IMR-90 (cell line): ENCODE data around the gene MAT1A. TPM values are rescaled to one million over a fixed set of nuclear protein-coding genes. Genes with fewer than 3 reads are reported as not detected.

Experiments
- ATAC-seq: fragments of 200-7000 bp; cut with Tn5 transposase; 2 replicates; pipeline ENCODE4 v1.9.1; 2020; ENCODE audit warnings: low read depth, mild to moderate bottlenecking, moderate library complexity
- BruUV-seq: library from RNA; stranded (reverse); fragments of 400-500 nt; replicated peaks from 2 replicates; lab custom pipeline; 2021; lab: Mats Ljungman, UMichigan
- CTCF ChIA-PET: fragments of 300-600 bp; formaldehyde crosslinking; extraction: SDS; loops from one replicate; lab custom pipeline; 2021; ENCODE audit warnings: antibody characterized with exemption; lab: Yijun Ruan, JAX
- POLR2A ChIA-PET: fragments of 300-600 bp; sonication (Branson Sonifier 250); formaldehyde crosslinking; loops from one replicate; lab custom pipeline; 2022; ENCODE audit warnings: antibody characterized with exemption; ENCODE audit not compliant: unreplicated experiment; lab: Charles Lee
- DNase-seq: peaks from one replicate; pipeline ENCODE4 v3.0.0; 2013
- H2AFZ ChIP-seq: replicated peaks from 2 replicates; pipeline ENCODE3; 2013; ENCODE audit warnings: low read length, mild to moderate bottlenecking; ENCODE audit not compliant: poor library complexity
- H2AK5ac ChIP-seq: 2 replicates; pipeline ENCODE4 v1.6.1; 2013; ENCODE audit warnings: low read depth, low read length, inconsistent platforms
- H2AK9ac ChIP-seq: replicated peaks from 2 replicates; pipeline ENCODE3; 2013; ENCODE audit warnings: mild to moderate bottlenecking, low read depth, low read length, moderate library complexity; ENCODE audit not compliant: poor library complexity
- H2BK120ac ChIP-seq: 2 replicates; pipeline ENCODE4 v1.6.1; 2013; ENCODE audit warnings: low read depth, low read length, inconsistent platforms
- H2BK15ac ChIP-seq: 3 replicates; pipeline ENCODE4 v1.6.1; 2013; ENCODE audit warnings: low read depth, low read length, inconsistent platforms
- H2BK20ac ChIP-seq: 2 replicates; pipeline ENCODE4 v1.6.1; 2013; ENCODE audit warnings: low read depth, mild to moderate bottlenecking, inconsistent platforms, low read length, moderate library complexity
- H2BK5ac ChIP-seq: 2 replicates; pipeline ENCODE4 v1.6.1; 2013; ENCODE audit warnings: mild to moderate bottlenecking, low read depth, low read length, inconsistent platforms; ENCODE audit not compliant: poor library complexity, severe bottlenecking
- H3K14ac ChIP-seq: replicated peaks from 2 replicates; pipeline ENCODE4 v1.6.1; 2013; ENCODE audit warnings: low read depth, low read length, inconsistent platforms
- H3K18ac ChIP-seq: 2 replicates; pipeline ENCODE4 v1.6.1; 2013; ENCODE audit warnings: low read depth, low read length, control low read depth
- H3K23ac ChIP-seq: 2 replicates; pipeline ENCODE4 v1.6.1; 2013; ENCODE audit warnings: low read depth, low read length, inconsistent platforms
- H3K27ac ChIP-seq: 2 replicates; pipeline ENCODE4 v1.5.1; 2013; ENCODE audit warnings: mild to moderate bottlenecking, control low read depth, low read length; ENCODE audit not compliant: insufficient read depth
- H3K27me3 ChIP-seq: 2 replicates; pipeline ENCODE4 v1.6.1; 2013; ENCODE audit warnings: low read length; ENCODE audit not compliant: control insufficient read depth, insufficient read depth
- H3K36me3 ChIP-seq: 2 replicates; pipeline ENCODE4 v1.6.1; 2013; ENCODE audit warnings: low read length, mixed read lengths; ENCODE audit not compliant: control insufficient read depth, insufficient read depth
- H3K4ac ChIP-seq: 2 replicates; pipeline ENCODE4 v1.6.1; 2013; ENCODE audit warnings: low read depth, low read length, inconsistent platforms
- H3K4me1 ChIP-seq: 2 replicates; pipeline ENCODE4 v1.6.1; 2013; ENCODE audit warnings: low read length, mixed read lengths; ENCODE audit not compliant: control insufficient read depth, insufficient read depth
- H3K4me2 ChIP-seq: 2 replicates; pipeline ENCODE4 v1.6.1; 2013; ENCODE audit warnings: low read depth, mild to moderate bottlenecking, control low read depth, low read length, moderate library complexity
- H3K4me3 ChIP-seq: 2 replicates; pipeline ENCODE4 v1.5.1; 2013; ENCODE audit warnings: low read depth, mild to moderate bottlenecking, control low read depth, low read length, moderate library complexity; ENCODE audit not compliant: insufficient read depth
- H3K56ac ChIP-seq: 2 replicates; pipeline ENCODE4 v1.6.1; 2013; ENCODE audit warnings: low read length, inconsistent platforms; ENCODE audit not compliant: insufficient read depth; ENCODE audit errors: extremely low read depth
- H3K79me1 ChIP-seq, 2 experiments: 2 replicates each; pipeline ENCODE4 v1.6.1; 2013; ENCODE audit warnings: low read length in 2 of 2, inconsistent platforms in 1 of 2, low read depth in 1 of 2
- H3K9ac ChIP-seq: 2 replicates; pipeline ENCODE4 v1.6.1; 2013; ENCODE audit warnings: low read depth, low read length, control low read depth
- H3K9me1 ChIP-seq: 2 replicates; pipeline ENCODE4 v1.6.1; 2013; ENCODE audit warnings: low read length, inconsistent platforms; ENCODE audit not compliant: insufficient read depth
- H3K9me3 ChIP-seq: 2 replicates; pipeline ENCODE4 v1.6.1; 2013; ENCODE audit warnings: low read length; ENCODE audit not compliant: control insufficient read depth, insufficient read depth
- H4K20me1 ChIP-seq: 2 replicates; pipeline ENCODE4 v1.6.1; 2013; ENCODE audit warnings: low read length, inconsistent platforms; ENCODE audit not compliant: insufficient read depth
- H4K5ac ChIP-seq: 2 replicates; pipeline ENCODE4 v1.6.1; 2013; ENCODE audit warnings: mild to moderate bottlenecking, low read depth, low read length, control low read depth
- H4K8ac ChIP-seq, 2 experiments: 2 replicates each; pipeline ENCODE4 v1.6.1; 2013; ENCODE audit warnings: low read depth in 2 of 2, low read length in 2 of 2, control low read depth in 1 of 2, inconsistent platforms in 1 of 2
- H4K91ac ChIP-seq: 2 replicates; pipeline ENCODE4 v1.6.1; 2013; ENCODE audit warnings: low read depth, low read length, inconsistent platforms; ENCODE audit not compliant: insufficient read depth
- BHLHE40 ChIP-seq: fragments of 150-350 bp; IDR thresholded peaks from 2 replicates; pipeline ENCODE4 v1.6.1; 2016; ENCODE audit warnings: mild to moderate bottlenecking, low read depth, low read length
- CEBPB ChIP-seq: IDR thresholded peaks from 2 replicates; pipeline ENCODE4 v1.6.1; 2012; ENCODE audit warnings: low read depth, low read length, improper control_type of control experiment
- CHD1 ChIP-seq: IDR thresholded peaks from 2 replicates; pipeline ENCODE4 v1.6.1; 2012; ENCODE audit warnings: low read depth, low read length, improper control_type of control experiment
- CTCF ChIP-seq: conservative IDR thresholded peaks from 2 replicates; pipeline ENCODE4 v1.5.1; 2012; ENCODE audit warnings: mild to moderate bottlenecking, low read depth, low read length, improper control_type of control experiment
- ELK1 ChIP-seq: fragments of 150-350 bp; IDR thresholded peaks from 2 replicates; pipeline ENCODE4 v1.6.1; 2016; ENCODE audit warnings: low read depth, mild to moderate bottlenecking, low read length, moderate library complexity, borderline replicate concordance
- FOS ChIP-seq: fragments of 150-350 bp; IDR thresholded peaks from 2 replicates; pipeline ENCODE4 v1.6.1; 2016; ENCODE audit warnings: low read depth, low read length
- MAFK ChIP-seq: IDR thresholded peaks from 2 replicates; pipeline ENCODE4 v1.6.1; 2012; ENCODE audit warnings: low read depth, low read length, improper control_type of control experiment
- MAZ ChIP-seq: IDR thresholded peaks from 2 replicates; pipeline ENCODE4 v1.6.1; 2012; ENCODE audit warnings: low read depth, mild to moderate bottlenecking, low read length, improper control_type of control experiment, moderate library complexity, borderline replicate concordance
- MXI1 ChIP-seq: IDR thresholded peaks from 2 replicates; pipeline ENCODE4 v1.6.1; 2012; ENCODE audit warnings: low read depth, mild to moderate bottlenecking, low read length, moderate library complexity, borderline replicate concordance
- NFE2L2 ChIP-seq: fragments of 150-350 bp; IDR thresholded peaks from 2 replicates; pipeline ENCODE4 v1.6.1; 2016; ENCODE audit warnings: low read depth, mild to moderate bottlenecking, low read length
- POLR2A ChIP-seq: IDR thresholded peaks from 2 replicates; pipeline ENCODE4 v1.6.1; 2012; ENCODE audit warnings: mild to moderate bottlenecking, low read depth, low read length
- RAD21 ChIP-seq: IDR thresholded peaks from 2 replicates; pipeline ENCODE4 v1.6.1; 2012; ENCODE audit warnings: low read length, improper control_type of control experiment
- RCOR1 ChIP-seq: IDR thresholded peaks from 2 replicates; pipeline ENCODE4 v1.6.1; 2012; ENCODE audit warnings: mild to moderate bottlenecking, low read length, improper control_type of control experiment; ENCODE audit not compliant: insufficient replicate concordance
- RFX5 ChIP-seq: IDR thresholded peaks from 2 replicates; pipeline ENCODE4 v1.8.0; 2012; ENCODE audit warnings: low read depth, mild to moderate bottlenecking, low read length, moderate library complexity
- SMC3 ChIP-seq: fragments of 150-350 bp; IDR thresholded peaks from 2 replicates; pipeline ENCODE4 v1.6.1; 2016; ENCODE audit warnings: low read depth, mild to moderate bottlenecking, antibody characterized with exemption, low read length, moderate library complexity
- WGBS, 2 experiments: methylation state at CpG; one replicate each; pipeline versions ENCODE4 v1.1.5 to v1.1.7; 2013; ENCODE audit warnings: missing lambda C conversion rate in 2 of 2; ENCODE audit not compliant: insufficient read length in 1 of 2; ENCODE audit errors: extremely low coverage in 2 of 2; 5-methylcytosine and 5-hydroxymethylcytosine counted together
- dilution Hi-C: fragments of 300-500 bp; cut with HindIII; formaldehyde crosslinking; loops from one replicate; pipeline ENCODE4 v1.14.3; 2018; ENCODE audit warnings: low sequenced_read_pairs; ENCODE audit not compliant: unreplicated experiment
- in situ Hi-C: fragments of 300-500 bp; cut with MboI; formaldehyde crosslinking; loops from 3 replicates; pipeline ENCODE4 v1.14.3; 2019; ENCODE audit warnings: low sequenced_read_pairs, inconsistent platforms, mixed read lengths
- intact Hi-C: fragments of 100-400 bp; cut with micrococcal nuclease; formaldehyde crosslinking; loops from 2 replicates; pipeline ENCODE4 v1.10.0; 2022
- polyA plus RNA-seq, 3 experiments: library from polyadenylated mRNA; depleted of rRNA; stranded (reverse); fragments of >200 nt; gene quantifications; 2 replicates each; pipeline ENCODE4 v1.2.3, GENCODE V29; 2012; ENCODE audit warnings: low replicate concordance in 1 of 3
- total RNA-seq: library from RNA; depleted of rRNA; stranded (reverse); fragments of >200 nt; gene quantifications from 2 replicates; pipeline ENCODE4 v1.2.3, GENCODE V29; 2012
- TF ChIP-seq, protein P1 (sequence below): fragments of 150-350 bp; IDR thresholded peaks from 2 replicates; pipeline ENCODE4 v1.6.1; 2017; ENCODE audit warnings: mild to moderate bottlenecking, antibody characterized with exemption, low read length, low read depth

MAT1A gene
- total and polyA plus RNA-seq, 2 of the 4 experiments (the other 2 are of a cell fraction), result not detected

DNA sequence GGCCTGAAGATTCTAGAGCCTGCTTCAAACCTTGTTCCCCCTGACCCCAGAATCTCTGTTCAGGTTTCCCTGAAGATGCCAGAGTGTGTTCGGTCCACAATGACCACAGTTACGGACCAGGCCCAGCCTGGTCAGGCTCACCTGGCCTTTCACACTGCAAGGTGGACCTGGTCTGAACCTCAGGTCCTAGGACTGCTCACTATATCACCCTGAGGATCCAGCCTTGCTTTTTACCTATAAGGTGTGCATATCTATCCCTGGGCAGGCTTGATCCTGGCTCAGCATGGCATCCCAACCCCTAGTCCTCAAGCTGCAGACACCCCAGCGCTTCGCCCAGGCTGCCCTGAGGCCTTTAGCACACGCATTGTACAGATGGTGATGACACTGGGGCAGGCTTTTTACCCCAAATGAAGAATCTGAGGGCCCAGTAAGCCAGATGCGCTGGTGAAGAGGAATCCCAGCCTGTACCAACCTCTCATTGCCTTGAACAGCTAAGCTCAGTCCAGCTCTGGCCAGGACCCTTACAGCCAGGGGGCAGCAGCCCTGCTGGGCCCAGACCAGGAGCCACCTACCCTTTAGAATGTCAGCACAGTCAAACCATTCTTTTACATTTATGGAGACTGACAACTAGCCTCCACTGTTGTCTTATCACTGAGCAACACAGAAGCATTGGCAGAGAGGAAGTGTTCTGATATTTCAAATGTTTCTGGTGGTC lies 28.0 kb downstream of the MAT1A start:
- Histone ChIP-seq H2AK9ac (no peak overlapping the region), H3K9me1 (no peaks in the 10 kb centered on the region), H4K91ac (no peak overlapping the region), H4K8ac (no peak overlapping the region), H2AFZ (no peak overlapping the region), H3K4ac (no peak overlapping the region), H3K4me3 (no peak overlapping the region), H2AK5ac (no peak overlapping the region), H2BK120ac (no peak overlapping the region), H3K27ac (no peak overlapping the region), H4K5ac (no peak overlapping the region), H3K9ac (no peak overlapping the region), H3K4me1 (no peaks in the 10 kb centered on the region), H3K56ac (no peak overlapping the region), H3K9me3 (no peaks in the 10 kb centered on the region), H3K36me3 (no peaks in the 10 kb centered on the region), H2BK20ac (no peak overlapping the region), H2BK15ac (no peak overlapping the region), H3K14ac (no peak overlapping the region), H3K4me2 (no peak overlapping the region), H3K23ac (no peak overlapping the region), H3K27me3 (peaks cover 15% of the 10 kb centered on the region; the same call in 1 of the 2 replicates), H2BK5ac (no peak overlapping the region), H3K18ac (no peak overlapping the region), H4K20me1 (no peaks in the 10 kb centered on the region), H3K79me1 (no peaks in the 10 kb centered on the region)
- no TSS peak for BruUV-seq
- POLR2A ChIA-PET, result no interaction called here
- dilution Hi-C loops, result no loop called here
- TF ChIP-seq MXI1, result no peak
- TF ChIP-seq, protein P1, sequence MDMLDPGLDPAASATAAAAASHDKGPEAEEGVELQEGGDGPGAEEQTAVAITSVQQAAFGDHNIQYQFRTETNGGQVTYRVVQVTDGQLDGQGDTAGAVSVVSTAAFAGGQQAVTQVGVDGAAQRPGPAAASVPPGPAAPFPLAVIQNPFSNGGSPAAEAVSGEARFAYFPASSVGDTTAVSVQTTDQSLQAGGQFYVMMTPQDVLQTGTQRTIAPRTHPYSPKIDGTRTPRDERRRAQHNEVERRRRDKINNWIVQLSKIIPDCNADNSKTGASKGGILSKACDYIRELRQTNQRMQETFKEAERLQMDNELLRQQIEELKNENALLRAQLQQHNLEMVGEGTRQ, result no peak
- TF ChIP-seq MAZ, result no peak
- TF ChIP-seq NFE2L2, result no peak
- no peak for TF ChIP-seq SMC3
- no peak for TF ChIP-seq RFX5
- no peak for TF ChIP-seq CHD1
- no peak for TF ChIP-seq MAFK
- no peak for TF ChIP-seq POLR2A
- no peak for TF ChIP-seq CTCF
- TF ChIP-seq ELK1, result no peak
- no peak for TF ChIP-seq RCOR1
- no peak for TF ChIP-seq RAD21
- no peak for TF ChIP-seq CEBPB
- TF ChIP-seq FOS, result no peak
- no peak for TF ChIP-seq BHLHE40
- ATAC-seq (no peak), DNase-seq (no peak)
- intact Hi-C loops, result no loop called here
- WGBS, 2 experiments, result no CpG with 5 or more reads among the region's 6 CpGs
- in situ Hi-C loops, result loop anchor here (10.0 to 25.0 kb wide), 2 partner anchors 327 to 699 kb away; partner anchors contain the start of gene SFTPA2
- CTCF ChIA-PET, result no interaction called here
